A549 (cell line): ENCODE data around the gene CUX1. TPM values are rescaled to one million over a fixed set of nuclear protein-coding genes. Genes with fewer than 3 reads are reported as not detected.
A peak's percentile ranks its signal among the peaks of the same experiment; 100 is the strongest.

Experiments used
- ATAC-seq, 2 experiments: fragments of 200-7000 bp in 1 of 2; fragments of >200 bp in 1 of 2; cut with Nextera tagmentation in 1 of 2; cut with Tn5 transposase in 1 of 2; 3 replicates each; pipeline versions ENCODE4 v1.8.0 to v1.9.1; 2018 to 2020; ENCODE audit warnings: mild to moderate bottlenecking in 1 of 2, moderate library complexity in 1 of 2
- CTCF ChIA-PET: fragments of 300-600 bp; sonication (Branson Sonifier 250); formaldehyde crosslinking; extraction: SDS; loops from one replicate; lab custom pipeline; 2021; ENCODE audit warnings: antibody characterized with exemption, inconsistent platforms; lab: Yijun Ruan, JAX
- POLR2A ChIA-PET: fragments of 350-600 bp; formaldehyde crosslinking; extraction: SDS; loops from one replicate; lab custom pipeline; 2021; ENCODE audit warnings: antibody characterized with exemption, inconsistent platforms; lab: Yijun Ruan, JAX
- DNase-seq, 2 experiments: peaks; one replicate each; pipeline versions ENCODE4 v3.0.0 to v3.0.0-alpha.2; 2011 to 2016; ENCODE audit warnings: low read depth in 1 of 2, low spot score in 1 of 2
- FAIRE-seq: peaks from 2 replicates; lab custom pipeline; 2011; peaks lifted over from hg19 to GRCh38; lab: Jason Lieb, UNC
- H3K27ac ChIP-seq, 2 experiments: fragments of >200 bp; sonication (Bioruptor Twin); formaldehyde crosslinking; 3 replicates each; pipeline ENCODE4 v1.5.1; 2016 to 2017
- H3K4me1 ChIP-seq: fragments of >200 bp; sonication (Bioruptor Twin); formaldehyde crosslinking; 3 replicates; pipeline ENCODE4 v1.6.1; 2016
- H3K4me2 ChIP-seq: fragments of >200 bp; sonication (Bioruptor Twin); formaldehyde crosslinking; 3 replicates; pipeline ENCODE4 v1.6.1; 2016
- H3K4me3 ChIP-seq: fragments of >200 bp; sonication (Bioruptor Twin); formaldehyde crosslinking; 3 replicates; pipeline ENCODE4 v1.5.1; 2016
- H3K9me3 ChIP-seq: fragments of >200 bp; sonication (Bioruptor Twin); formaldehyde crosslinking; 3 replicates; pipeline ENCODE4 v1.6.1; 2016
- BHLHE40 ChIP-seq: IDR thresholded peaks from 2 replicates; pipeline ENCODE4 v1.6.1; 2012; ENCODE audit warnings: low read depth, low read length, inconsistent platforms
- CBX2 ChIP-seq: fragments of 200-600 bp; sonication (generic); IDR thresholded peaks from 2 replicates; pipeline ENCODE4 v1.6.1; 2016; ENCODE audit warnings: low read depth, mild to moderate bottlenecking, borderline replicate concordance
- ESRRA ChIP-seq: fragments of 150-350 bp; IDR thresholded peaks from 2 replicates; pipeline ENCODE4 v1.6.1; 2014; ENCODE audit warnings: mild to moderate bottlenecking, low read length, borderline replicate concordance
- FOSB ChIP-seq: fragments of 250-450 bp; sonication (Bioruptor Pico); IDR thresholded peaks from 2 replicates; pipeline ENCODE4 v1.5.0; 2020; ENCODE audit warnings: mild to moderate bottlenecking, moderate library complexity
- FOSL2 ChIP-seq, 2 experiments: fragments of 450-650 bp in 1 of 2; fragments of >200 bp in 1 of 2; sonication (Bioruptor Twin) in 1 of 2; formaldehyde crosslinking; IDR thresholded peaks; 2 replicates each; pipeline versions ENCODE4 v1.5.0 to v1.6.1; 2016 to 2020; ENCODE audit warnings: mild to moderate bottlenecking in 1 of 2, moderate library complexity in 1 of 2
- GATA3 ChIP-seq: IDR thresholded peaks from 2 replicates; pipeline ENCODE4 v1.6.1; 2012; ENCODE audit warnings: borderline replicate concordance
- HDAC2 ChIP-seq: fragments of 200-600 bp; sonication (generic); IDR thresholded peaks from 2 replicates; pipeline ENCODE4 v1.6.1; 2016
- KDM5A ChIP-seq: fragments of 200-600 bp; sonication (generic); IDR thresholded peaks from 2 replicates; pipeline ENCODE4 v1.6.1; 2016; ENCODE audit warnings: antibody characterized with exemption, mild to moderate bottlenecking
- RARB ChIP-seq: fragments of 250-450 bp; sonication (Bioruptor Pico); IDR thresholded peaks from 2 replicates; pipeline ENCODE4 v1.8.0; 2021; ENCODE audit warnings: mild to moderate bottlenecking, moderate library complexity
- SMC3 ChIP-seq: fragments of >200 bp; sonication (Bioruptor Twin); formaldehyde crosslinking; IDR thresholded peaks from 3 replicates; pipeline ENCODE4 v1.6.1; 2018; ENCODE audit warnings: inconsistent platforms
- TFCP2L1 ChIP-seq: fragments of 250-450 bp; sonication (Bioruptor Pico); IDR thresholded peaks from 2 replicates; pipeline ENCODE4 v1.5.0; 2021; ENCODE audit warnings: mild to moderate bottlenecking
- WGBS: methylation state at CpG from one replicate; pipeline ENCODE4 v1.1.6; 2017; ENCODE audit errors: missing lambda C conversion rate; 5-methylcytosine and 5-hydroxymethylcytosine counted together
- polyA plus RNA-seq, 4 experiments: library from polyadenylated mRNA; depleted of rRNA in 3 of 4; stranded (reverse); fragments of >200 nt; fragmentation: RNase III in 1 of 4; extraction: RNeasy Plus Mini Kit Qiagen cat#74134 plus additional on column Dnase treatment in 1 of 4; gene quantifications; 2 replicates in 3 of 4; 3 replicates in 1 of 4; pipeline ENCODE4 v1.2.3, GENCODE V29; 2011 to 2017
- TF ChIP-seq, protein P1 (sequence below): fragments of 450-650 bp; IDR thresholded peaks from 2 replicates; pipeline ENCODE4 v1.6.1; 2014; ENCODE audit warnings: antibody characterized with exemption
- TF ChIP-seq, protein P2 (sequence below): fragments of >200 bp; sonication (Bioruptor Twin); formaldehyde crosslinking; IDR thresholded peaks from 2 replicates; pipeline ENCODE4 v1.6.1; 2016
- TF ChIP-seq, protein P3 (sequence below): IDR thresholded peaks from 2 replicates; pipeline ENCODE4 v1.6.1; 2012
- TF ChIP-seq, protein P4 (sequence below): IDR thresholded peaks from 2 replicates; pipeline ENCODE4 v1.6.1; 2012
- TF ChIP-seq, protein P5 (sequence below): IDR thresholded peaks from 2 replicates; pipeline ENCODE4 v1.6.1; 2012; ENCODE audit warnings: low read depth, borderline replicate concordance
- TF ChIP-seq, protein P6 (sequence below): fragments of >200 bp; sonication (Bioruptor Twin); formaldehyde crosslinking; IDR thresholded peaks from 3 replicates; pipeline ENCODE4 v1.5.1; 2016

CUX1 gene
- polyA plus RNA-seq, 2 of the 4 experiments (the other 2 are of a cell fraction): 32.7 to 33.4 TPM

DNA sequence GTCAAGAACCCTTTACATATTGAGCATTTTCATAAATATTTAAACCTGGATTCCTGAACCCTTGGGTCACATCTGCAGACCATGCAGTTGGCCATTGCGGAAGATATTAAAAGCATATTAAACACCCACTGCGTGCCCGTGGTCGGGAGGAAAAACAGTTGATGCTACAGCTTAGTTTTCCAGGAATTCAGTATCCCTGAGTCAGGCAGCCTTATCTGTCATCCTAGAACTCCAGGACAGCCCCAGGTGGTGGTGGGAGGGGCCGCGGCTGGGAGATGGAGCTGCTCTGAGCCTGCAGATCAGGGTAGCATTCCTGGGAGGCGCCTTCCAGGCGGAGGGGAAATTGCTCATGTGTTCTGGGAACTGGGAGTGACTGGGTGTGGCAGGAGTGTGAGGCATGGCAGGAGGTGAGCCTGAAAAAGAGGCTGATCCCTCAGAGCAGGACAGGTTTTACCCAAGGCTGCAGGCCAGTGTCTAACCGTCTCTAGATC, 246.3 kb downstream of the CUX1 start:
- FAIRE-seq: no peak
- WGBS: 20% methylated on average over 9 of the region's 9 CpGs
- peak overlapping the region; percentile 51 for H3K4me2 ChIP-seq
- TF ChIP-seq FOSB (CRISPR knock-in tag): no peak
- TF ChIP-seq, protein P1, sequence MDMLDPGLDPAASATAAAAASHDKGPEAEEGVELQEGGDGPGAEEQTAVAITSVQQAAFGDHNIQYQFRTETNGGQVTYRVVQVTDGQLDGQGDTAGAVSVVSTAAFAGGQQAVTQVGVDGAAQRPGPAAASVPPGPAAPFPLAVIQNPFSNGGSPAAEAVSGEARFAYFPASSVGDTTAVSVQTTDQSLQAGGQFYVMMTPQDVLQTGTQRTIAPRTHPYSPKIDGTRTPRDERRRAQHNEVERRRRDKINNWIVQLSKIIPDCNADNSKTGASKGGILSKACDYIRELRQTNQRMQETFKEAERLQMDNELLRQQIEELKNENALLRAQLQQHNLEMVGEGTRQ: no peak
- TF ChIP-seq, protein P2, sequence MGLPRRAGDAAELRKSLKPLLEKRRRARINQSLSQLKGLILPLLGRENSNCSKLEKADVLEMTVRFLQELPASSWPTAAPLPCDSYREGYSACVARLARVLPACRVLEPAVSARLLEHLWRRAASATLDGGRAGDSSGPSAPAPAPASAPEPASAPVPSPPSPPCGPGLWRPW: no peak
- TF ChIP-seq, protein P3, sequence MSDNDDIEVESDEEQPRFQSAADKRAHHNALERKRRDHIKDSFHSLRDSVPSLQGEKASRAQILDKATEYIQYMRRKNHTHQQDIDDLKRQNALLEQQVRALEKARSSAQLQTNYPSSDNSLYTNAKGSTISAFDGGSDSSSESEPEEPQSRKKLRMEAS: 0 out of 2 replicates have a peak, but pooled peaks have one; percentile 22
- no peak for TF ChIP-seq ESRRA
- TF ChIP-seq HDAC2: no peak
- no peak for TF ChIP-seq RARB (CRISPR knock-in tag)
- TF ChIP-seq, protein P4, sequence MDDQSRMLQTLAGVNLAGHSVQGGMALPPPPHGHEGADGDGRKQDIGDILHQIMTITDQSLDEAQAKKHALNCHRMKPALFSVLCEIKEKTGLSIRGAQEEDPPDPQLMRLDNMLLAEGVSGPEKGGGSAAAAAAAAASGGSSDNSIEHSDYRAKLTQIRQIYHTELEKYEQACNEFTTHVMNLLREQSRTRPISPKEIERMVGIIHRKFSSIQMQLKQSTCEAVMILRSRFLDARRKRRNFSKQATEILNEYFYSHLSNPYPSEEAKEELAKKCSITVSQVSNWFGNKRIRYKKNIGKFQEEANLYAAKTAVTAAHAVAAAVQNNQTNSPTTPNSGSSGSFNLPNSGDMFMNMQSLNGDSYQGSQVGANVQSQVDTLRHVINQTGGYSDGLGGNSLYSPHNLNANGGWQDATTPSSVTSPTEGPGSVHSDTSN: 0 out of 2 replicates have a peak, but pooled peaks have one; percentile 21
- TF ChIP-seq SMC3: no peak
- no peak for TF ChIP-seq KDM5A
- no peak for TF ChIP-seq FOSL2 (IDR thresholded peaks at IDR 0.05)
- TF ChIP-seq FOSL2 (CRISPR knock-in tag; IDR thresholded peaks at IDR 0.05): peak; percentile 19; the same call in 1 of the 2 replicates
- TF ChIP-seq, all 56 proteins: peak for 3
- Histone ChIP-seq H3K4me1 (peaks cover 38% of the 10 kb centered on the region), H3K9me3 (no peaks in the 10 kb centered on the region), H3K4me3 (no peak overlapping the region), H3K27ac (peak overlapping the region; percentile 72 to 81)
- POLR2A ChIA-PET: interaction anchor here (0.6 kb wide), 1 partner anchor 105 kb away, joined by 15 read pairs; no protein-coding TSS in a partner anchor
- DNase-seq: peak; percentile 60 to 86
- CTCF ChIA-PET: interaction anchor here (0.7 to 0.9 kb wide), 2 partner anchors 17 to 46 kb away, joined by 3 to 4 read pairs; no protein-coding TSS in a partner anchor
- peak; percentile 77 to 88 for ATAC-seq

DNA sequence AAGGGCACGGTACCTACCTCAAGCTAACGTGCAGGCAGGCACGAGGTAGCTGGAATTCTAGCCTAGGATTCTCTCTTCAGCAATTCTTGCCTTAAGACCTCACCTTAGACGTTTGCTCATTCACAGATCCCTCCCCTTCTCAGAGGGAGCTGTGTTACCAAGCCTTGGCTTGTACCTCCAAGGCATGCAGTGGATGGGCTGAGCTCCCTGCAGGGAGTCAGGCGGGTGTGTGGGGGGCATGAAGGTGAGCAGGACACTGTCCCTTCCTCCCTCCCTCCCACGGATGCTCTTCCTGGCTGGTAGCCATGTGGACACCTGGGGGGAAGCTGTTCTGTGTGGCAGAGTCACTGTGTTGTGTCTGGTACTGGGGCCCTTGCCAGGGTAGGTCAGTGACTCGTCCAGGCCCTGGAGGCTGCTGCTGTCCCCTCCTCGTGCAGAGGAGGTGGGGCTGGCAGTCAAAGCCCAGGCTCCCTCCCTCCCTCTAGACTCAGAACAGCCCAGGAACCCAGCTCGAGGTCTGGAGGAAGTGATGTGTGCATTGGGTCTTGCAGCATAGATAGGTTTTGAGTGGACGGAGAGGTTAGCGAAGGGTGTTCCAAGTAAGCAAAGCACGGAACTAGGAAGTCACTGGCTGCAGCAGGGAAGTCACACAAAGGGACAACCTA, 247.1 kb downstream of the CUX1 start:
- peak overlapping the region; percentile 72 to 81 for H3K27ac ChIP-seq
- no peak for FAIRE-seq
- CTCF ChIA-PET: interaction anchor here (0.9 kb wide), 1 partner anchor 17 kb away, joined by 4 read pairs; no protein-coding TSS in a partner anchor
- H3K4me3 ChIP-seq: no peak overlapping the region
- peak overlapping the region; percentile 51 for H3K4me2 ChIP-seq
- no peaks in the 10 kb centered on the region for H3K9me3 ChIP-seq
- TF ChIP-seq FOSL2 (IDR thresholded peaks at IDR 0.05) (no peak), FOSL2 (CRISPR knock-in tag; IDR thresholded peaks at IDR 0.05) (no peak), FOSB (CRISPR knock-in tag) (no peak), GATA3 (no peak), BHLHE40 (no peak), CBX2 (no peak), TFCP2L1 (CRISPR knock-in tag) (no peak)
- TF ChIP-seq, protein P5, sequence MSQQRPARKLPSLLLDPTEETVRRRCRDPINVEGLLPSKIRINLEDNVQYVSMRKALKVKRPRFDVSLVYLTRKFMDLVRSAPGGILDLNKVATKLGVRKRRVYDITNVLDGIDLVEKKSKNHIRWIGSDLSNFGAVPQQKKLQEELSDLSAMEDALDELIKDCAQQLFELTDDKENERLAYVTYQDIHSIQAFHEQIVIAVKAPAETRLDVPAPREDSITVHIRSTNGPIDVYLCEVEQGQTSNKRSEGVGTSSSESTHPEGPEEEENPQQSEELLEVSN: no peak
- TF ChIP-seq, protein P6, sequence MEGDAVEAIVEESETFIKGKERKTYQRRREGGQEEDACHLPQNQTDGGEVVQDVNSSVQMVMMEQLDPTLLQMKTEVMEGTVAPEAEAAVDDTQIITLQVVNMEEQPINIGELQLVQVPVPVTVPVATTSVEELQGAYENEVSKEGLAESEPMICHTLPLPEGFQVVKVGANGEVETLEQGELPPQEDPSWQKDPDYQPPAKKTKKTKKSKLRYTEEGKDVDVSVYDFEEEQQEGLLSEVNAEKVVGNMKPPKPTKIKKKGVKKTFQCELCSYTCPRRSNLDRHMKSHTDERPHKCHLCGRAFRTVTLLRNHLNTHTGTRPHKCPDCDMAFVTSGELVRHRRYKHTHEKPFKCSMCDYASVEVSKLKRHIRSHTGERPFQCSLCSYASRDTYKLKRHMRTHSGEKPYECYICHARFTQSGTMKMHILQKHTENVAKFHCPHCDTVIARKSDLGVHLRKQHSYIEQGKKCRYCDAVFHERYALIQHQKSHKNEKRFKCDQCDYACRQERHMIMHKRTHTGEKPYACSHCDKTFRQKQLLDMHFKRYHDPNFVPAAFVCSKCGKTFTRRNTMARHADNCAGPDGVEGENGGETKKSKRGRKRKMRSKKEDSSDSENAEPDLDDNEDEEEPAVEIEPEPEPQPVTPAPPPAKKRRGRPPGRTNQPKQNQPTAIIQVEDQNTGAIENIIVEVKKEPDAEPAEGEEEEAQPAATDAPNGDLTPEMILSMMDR: no peak
- TF ChIP-seq, all 56 proteins: peak for 0
- ATAC-seq (peak; percentile 76 to 78), DNase-seq (peak; percentile 24 to 68)
- 52% methylated on average over 9 of the region's 12 CpGs for WGBS
- H3K4me1 ChIP-seq: peaks cover 38% of the 10 kb centered on the region
- POLR2A ChIA-PET: interaction anchor here (1.2 kb wide), 1 partner anchor 52 kb away, joined by 3 read pairs; no protein-coding TSS in a partner anchor
